ENCODE measurements around the gene CUEDC1. TPM values are rescaled to one million over a fixed set of nuclear protein-coding genes. Genes with fewer than 3 reads are reported as not detected.

CUEDC1 gene
- total RNA-seq, 2 experiments from 2014 or later, result 0.29 to 0.40 TPM

- intact Hi-C loops (cut with micrococcal nuclease), result no loop called here
- no peak overlapping the region for H3K4me3 Mint-ChIP-seq
- no peak overlapping the region for H3K27ac Mint-ChIP-seq
- CTCF ChIA-PET, result interaction anchor here (0.9 to 1.3 kb wide), 2 partner anchors 38 to 41 kb away, joined by 3 read pairs; no protein-coding TSS in a partner anchor
- H3K4me1 Mint-ChIP-seq (ENCODE audit: low read depth), result peaks cover 5% of the 10 kb centered on the region
- TF ChIP-seq CTCF (IDR thresholded peaks at IDR 0.05), result no peak
- DNase-seq (no peak), ATAC-seq (no peak)
- H3K27me3 Mint-ChIP-seq, result no peaks in the 10 kb centered on the region
- no peaks in the 10 kb centered on the region for H3K36me3 Mint-ChIP-seq (ENCODE audit: low read depth)
- no peaks in the 10 kb centered on the region for H3K9me3 Mint-ChIP-seq
- POLR2A ChIA-PET, result interaction anchor here (1.2 kb wide), 1 partner anchor 101 kb away, joined by 3 read pairs; no protein-coding TSS in a partner anchor
Measured at GRCh38 chr17:57898487-57899311, 56.5 kb downstream of the CUEDC1 start.

DNA sequence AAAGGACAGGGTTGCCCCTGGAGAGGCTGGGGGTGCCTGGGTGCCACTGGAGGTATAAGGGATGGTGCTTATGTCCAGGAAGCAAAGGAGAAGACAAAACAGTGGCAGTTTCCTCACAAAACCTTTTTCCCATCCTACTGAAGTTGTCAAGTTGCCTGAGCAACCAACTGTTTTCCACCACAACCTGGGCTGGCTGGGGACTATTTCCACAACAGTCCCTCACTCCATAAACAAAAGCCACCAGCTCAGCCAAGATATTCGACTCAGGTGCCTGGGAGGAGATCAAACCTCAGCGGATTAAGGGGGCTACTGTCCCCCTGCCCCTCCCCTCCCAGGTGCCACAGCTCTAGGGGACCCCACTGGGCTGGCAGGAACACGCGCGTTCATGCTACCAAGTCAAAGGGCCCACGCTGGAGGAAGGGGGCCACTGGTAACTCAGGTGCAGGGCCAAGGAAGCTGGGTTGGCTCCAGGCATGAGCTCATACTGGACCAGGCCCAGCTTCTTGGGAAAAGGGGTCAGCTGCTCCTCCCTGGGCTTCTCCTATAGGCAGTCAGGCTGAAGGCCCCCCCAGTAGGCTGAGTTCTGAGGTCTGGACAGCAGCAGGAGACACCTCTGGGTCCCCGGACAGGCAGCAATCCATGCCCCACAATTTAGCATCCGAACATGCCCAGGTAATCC is 59.7 kb downstream of the CUEDC1 start:
- ChIA-PET CTCF (interaction anchor here (0.7 to 1.7 kb wide), 3 partner anchors 37 to 104 kb away, joined by 3 to 4 read pairs (median 3); no protein-coding TSS in a partner anchor), POLR2A (interaction anchor here (1.0 kb wide), 1 partner anchor 13 kb away, joined by 3 read pairs; no protein-coding TSS in a partner anchor)
- ATAC-seq, result no peak
- Mint-ChIP-seq H3K27me3 (peaks cover 2% of the 10 kb centered on the region), H3K4me1 (ENCODE audit: low read depth) (no peaks in the 10 kb centered on the region), H3K36me3 (ENCODE audit: low read depth) (no peaks in the 10 kb centered on the region), H3K4me3 (no peak overlapping the region), H3K27ac (no peak overlapping the region), H3K9me3 (no peaks in the 10 kb centered on the region)
- DNase-seq, result no peak
- intact Hi-C loops (cut with micrococcal nuclease), result no loop called here
- no peak for TF ChIP-seq CTCF (IDR thresholded peaks at IDR 0.05)

- no peak for DNase-seq
- ATAC-seq, result no peak
- H3K4me1 Mint-ChIP-seq (ENCODE audit: low read depth), result no peaks in the 10 kb centered on the region
- H3K27ac Mint-ChIP-seq, result no peak overlapping the region
- intact Hi-C loops (cut with micrococcal nuclease), result no loop called here
- no peak for TF ChIP-seq CTCF (IDR thresholded peaks at IDR 0.05)
- ChIA-PET POLR2A (interaction anchor here (1.0 kb wide), 1 partner anchor 14 kb away, joined by 3 read pairs; no protein-coding TSS in a partner anchor), CTCF (interaction anchor here (1.2 to 1.7 kb wide), 2 partner anchors 36 to 105 kb away, joined by 3 to 4 read pairs; no protein-coding TSS in a partner anchor)
- no peaks in the 10 kb centered on the region for H3K36me3 Mint-ChIP-seq (ENCODE audit: low read depth)
- H3K9me3 Mint-ChIP-seq, result no peaks in the 10 kb centered on the region
- H3K4me3 Mint-ChIP-seq, result no peak overlapping the region
- peaks cover 2% of the 10 kb centered on the region for H3K27me3 Mint-ChIP-seq
Measured at GRCh38 chr17:57894848-57895247, 60.4 kb downstream of the CUEDC1 start.

- Mint-ChIP-seq H3K4me1 (ENCODE audit: low read depth) (no peaks in the 10 kb centered on the region), H3K9me3 (no peaks in the 10 kb centered on the region), H3K4me3 (no peak overlapping the region), H3K27ac (no peak overlapping the region), H3K36me3 (ENCODE audit: low read depth) (no peaks in the 10 kb centered on the region), H3K27me3 (peaks cover 2% of the 10 kb centered on the region)
- intact Hi-C loops (cut with micrococcal nuclease), result no loop called here
- ChIA-PET POLR2A (interaction anchor here (1.2 to 1.5 kb wide), 2 partner anchors 34 to 107 kb away, joined by 3 to 4 read pairs; no protein-coding TSS in a partner anchor), CTCF (interaction anchor here (0.5 to 4.1 kb wide), 27 partner anchors 12 to 220 kb away, joined by 3 to 26 read pairs (median 5); partner anchors contain the start of genes CUEDC1 and MRPS23)
- TF ChIP-seq CTCF (IDR thresholded peaks at IDR 0.05), result peak; percentile 41
- no peak for DNase-seq
- no peak for ATAC-seq
Measured at GRCh38 chr17:57892820-57893595, 62.2 kb downstream of the CUEDC1 start.
